HL-60/S4 treated with retinoic acid at 250 ng/mL for 4 days and 3 days (cell line): ENCODE data around the gene TECTA.

Experiments used
- in situ Hi-C: fragments of 300-500 bp; cut with MboI; formaldehyde crosslinking; loops from 2 replicates; pipeline ENCODE4 v1.7.0; 2022; ENCODE audit warnings: low sequenced_read_pairs

The TECTA gene, protein sequence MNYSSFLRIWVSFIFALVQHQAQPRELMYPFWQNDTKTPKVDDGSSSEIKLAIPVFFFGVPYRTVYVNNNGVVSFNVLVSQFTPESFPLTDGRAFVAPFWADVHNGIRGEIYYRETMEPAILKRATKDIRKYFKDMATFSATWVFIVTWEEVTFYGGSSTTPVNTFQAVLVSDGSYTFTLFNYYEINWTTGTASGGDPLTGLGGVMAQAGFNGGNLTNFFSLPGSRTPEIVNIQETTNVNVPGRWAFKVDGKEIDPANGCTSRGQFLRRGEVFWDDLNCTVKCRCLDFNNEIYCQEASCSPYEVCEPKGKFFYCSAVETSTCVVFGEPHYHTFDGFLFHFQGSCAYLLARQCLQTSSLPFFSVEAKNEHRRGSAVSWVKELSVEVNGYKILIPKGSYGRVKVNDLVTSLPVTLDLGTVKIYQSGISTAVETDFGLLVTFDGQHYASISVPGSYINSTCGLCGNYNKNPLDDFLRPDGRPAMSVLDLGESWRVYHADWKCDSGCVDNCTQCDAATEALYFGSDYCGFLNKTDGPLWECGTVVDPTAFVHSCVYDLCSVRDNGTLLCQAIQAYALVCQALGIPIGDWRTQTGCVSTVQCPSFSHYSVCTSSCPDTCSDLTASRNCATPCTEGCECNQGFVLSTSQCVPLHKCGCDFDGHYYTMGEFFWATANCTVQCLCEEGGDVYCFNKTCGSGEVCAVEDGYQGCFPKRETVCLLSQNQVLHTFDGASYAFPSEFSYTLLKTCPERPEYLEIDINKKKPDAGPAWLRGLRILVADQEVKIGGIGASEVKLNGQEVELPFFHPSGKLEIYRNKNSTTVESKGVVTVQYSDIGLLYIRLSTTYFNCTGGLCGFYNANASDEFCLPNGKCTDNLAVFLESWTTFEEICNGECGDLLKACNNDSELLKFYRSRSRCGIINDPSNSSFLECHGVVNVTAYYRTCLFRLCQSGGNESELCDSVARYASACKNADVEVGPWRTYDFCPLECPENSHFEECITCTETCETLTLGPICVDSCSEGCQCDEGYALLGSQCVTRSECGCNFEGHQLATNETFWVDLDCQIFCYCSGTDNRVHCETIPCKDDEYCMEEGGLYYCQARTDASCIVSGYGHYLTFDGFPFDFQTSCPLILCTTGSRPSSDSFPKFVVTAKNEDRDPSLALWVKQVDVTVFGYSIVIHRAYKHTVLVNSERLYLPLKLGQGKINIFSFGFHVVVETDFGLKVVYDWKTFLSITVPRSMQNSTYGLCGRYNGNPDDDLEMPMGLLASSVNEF (N-terminal part only)

DNA sequence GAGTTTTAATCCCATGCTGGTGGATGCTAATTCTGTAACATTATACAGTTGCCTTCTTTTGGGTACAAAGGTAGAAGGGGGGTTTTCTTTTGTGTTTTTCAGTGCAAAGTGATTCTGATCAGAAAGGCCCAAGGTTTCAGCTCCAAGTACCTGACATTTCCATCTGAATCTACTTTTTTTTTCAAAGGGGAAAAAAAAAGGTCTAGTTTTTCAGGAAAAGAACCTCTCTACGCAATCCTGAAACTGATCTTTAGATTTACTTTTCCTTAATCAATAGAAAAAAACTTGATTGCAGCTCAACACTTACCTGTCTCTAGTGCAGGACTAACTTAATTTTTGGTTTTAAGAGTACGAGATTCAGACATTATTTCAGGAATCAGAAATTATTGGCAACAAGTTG is at the start of gene TECTA:
Gene TECTA (plus strand): TSS at position 301 of the 400 bp plus-strand sequence. CDS start 1,423 bp downstream, outside the sequence.
- in situ Hi-C loops = no loop called here

DNA sequence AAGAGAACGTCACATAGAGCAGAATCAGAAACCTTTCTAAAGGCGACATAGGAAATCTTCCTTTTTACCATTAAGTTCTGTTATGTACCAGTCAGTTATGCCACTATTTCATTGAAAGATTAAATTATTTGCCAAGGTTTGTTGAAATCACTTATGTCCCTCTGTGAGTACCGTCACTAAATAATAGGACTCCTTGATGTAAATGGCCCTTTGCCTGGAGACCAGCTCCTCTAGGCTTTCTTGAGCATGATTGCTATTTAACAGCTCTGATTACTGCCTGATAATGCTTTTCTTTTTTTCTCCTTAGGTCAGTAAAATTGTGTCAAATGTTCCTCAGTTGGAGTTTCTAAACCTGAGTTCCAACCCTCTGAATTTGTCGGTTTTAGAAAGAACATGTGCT is 47.8 kb upstream of the TECTA start:
- in situ Hi-C loops = no loop called here

DNA sequence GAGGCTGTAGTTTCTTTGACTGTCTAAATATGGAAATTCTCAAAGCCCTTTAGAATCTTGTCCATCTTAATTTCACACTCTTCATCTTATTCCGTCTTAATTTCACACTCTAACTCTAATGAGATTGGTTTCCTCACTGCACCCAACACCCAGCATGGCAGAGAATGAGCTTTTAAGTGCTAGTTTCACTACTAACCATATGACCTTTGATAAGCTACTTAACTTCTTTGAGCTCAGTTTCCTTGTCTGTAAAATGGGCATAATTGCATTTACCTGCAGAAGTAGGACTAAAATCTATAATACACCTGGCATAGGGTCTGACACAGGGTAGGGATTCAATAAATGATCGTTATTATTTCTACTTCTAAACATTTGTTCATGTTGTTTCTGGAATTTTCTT is 46.8 kb upstream of the TECTA start:
- in situ Hi-C loops = no loop called here

DNA sequence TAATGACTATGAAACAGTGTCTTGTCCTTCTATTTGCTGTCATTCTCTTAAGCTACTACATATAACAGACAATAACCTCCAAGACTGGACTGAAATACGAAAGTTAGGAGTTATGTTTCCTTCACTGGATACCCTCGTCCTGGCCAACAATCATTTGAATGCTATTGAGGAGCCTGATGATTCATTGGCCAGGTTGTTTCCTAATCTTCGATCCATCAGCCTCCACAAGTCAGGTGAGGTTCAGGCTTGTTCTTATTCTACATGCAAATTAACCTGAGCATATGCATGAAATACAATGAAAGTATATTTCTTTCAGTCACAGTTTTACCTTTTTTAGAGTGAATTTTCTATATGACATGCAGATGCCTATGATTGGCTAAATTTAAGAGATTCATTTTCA is 46.0 kb upstream of the TECTA start:
- in situ Hi-C loops = no loop called here

DNA sequence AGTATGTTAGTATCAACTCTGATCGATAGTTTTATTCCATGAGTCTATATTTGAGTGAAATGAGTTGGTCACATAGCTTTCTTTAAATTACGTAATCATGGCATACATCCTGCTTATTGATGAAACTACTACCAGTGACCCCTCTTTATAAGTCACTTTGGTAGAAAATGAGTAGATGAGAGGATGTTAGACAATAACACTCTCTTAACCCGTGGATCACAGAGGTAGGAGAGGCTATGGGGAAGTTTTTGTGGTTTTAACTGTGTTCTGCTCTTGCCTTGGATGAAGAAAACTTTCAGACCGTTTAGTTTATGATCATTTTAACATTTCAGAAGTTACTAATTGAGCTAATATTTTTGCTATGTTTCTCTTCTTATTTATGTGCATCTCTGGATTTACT is 43.1 kb upstream of the TECTA start:
- in situ Hi-C loops = no loop called here

DNA sequence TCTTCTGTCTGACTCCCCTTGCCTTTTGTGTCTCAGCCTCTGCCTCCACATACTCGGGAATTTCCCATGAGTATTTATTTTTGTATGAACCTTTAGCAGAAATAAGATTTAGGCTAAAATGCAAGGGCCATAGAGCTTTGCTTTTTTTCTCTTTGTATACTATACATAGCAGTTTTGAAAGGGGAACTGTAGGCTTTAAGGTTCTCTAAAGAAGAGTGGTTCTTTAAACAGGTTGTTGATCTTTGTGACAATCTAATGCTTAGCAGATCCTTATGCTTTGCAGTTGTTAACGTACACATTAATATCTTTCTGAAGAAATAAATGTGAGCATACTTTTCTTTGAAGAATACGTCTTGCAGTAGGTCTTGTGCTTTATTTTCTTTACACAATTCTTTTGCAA is 42.1 kb upstream of the TECTA start:
- in situ Hi-C loops = no loop called here

DNA sequence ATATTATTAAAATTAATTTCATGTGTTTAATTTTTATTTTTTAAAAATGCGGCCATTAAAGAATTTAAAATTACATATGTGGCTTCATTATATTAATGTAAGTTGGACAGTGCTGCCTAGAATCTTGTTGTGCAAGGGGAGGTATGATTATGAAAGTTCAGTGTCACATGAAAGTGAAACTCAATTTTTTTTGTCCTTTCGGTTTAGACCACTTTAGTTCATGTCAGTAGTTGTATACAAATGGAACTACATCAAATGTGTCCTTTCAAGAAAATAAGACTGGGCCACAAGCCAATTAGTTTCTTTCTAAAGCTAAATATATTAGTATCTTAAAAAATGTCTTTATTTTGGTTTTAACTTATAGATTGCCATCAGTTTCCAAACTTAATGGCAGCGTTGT is 41.4 kb upstream of the TECTA start:
- in situ Hi-C loops = no loop called here

DNA sequence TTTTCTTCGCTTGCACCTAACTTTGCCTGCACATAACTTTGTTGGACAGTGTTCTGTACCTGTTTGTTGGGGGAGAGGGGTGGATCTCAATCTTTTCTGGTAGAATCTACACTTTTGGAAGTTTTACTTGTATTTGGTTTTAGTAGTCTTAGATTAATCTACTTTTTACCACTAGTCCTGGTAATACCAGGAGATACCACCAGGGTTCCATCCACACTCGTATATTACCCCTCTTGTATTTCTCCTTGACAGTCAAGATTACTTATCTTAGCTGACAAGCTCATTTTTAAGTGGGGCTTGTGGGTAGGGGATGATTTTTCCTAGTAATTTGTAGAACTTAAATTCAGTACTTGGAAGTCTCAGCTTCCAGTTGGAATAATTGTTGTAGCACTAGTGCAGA is 37.3 kb upstream of the TECTA start:
- in situ Hi-C loops = no loop called here

DNA sequence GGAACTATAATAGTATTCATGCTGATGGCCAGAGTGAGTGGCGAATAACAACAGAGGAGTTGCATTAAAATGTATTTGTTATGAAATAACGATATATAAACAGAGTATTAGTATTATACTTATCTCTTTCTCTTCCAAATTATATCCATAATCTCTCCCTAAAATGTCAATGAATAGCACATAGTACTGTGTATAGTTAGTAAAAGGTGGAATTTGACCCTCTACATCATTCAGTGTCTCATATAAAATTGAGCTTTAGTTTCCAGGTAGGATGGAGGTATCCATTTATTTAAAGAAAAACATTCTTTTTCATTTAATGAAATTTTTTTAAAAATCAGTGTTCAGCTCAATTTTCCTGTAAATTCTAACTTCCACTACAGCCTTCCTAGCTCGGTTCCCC is 34.4 kb upstream of the TECTA start:
- in situ Hi-C loops = no loop called here

DNA sequence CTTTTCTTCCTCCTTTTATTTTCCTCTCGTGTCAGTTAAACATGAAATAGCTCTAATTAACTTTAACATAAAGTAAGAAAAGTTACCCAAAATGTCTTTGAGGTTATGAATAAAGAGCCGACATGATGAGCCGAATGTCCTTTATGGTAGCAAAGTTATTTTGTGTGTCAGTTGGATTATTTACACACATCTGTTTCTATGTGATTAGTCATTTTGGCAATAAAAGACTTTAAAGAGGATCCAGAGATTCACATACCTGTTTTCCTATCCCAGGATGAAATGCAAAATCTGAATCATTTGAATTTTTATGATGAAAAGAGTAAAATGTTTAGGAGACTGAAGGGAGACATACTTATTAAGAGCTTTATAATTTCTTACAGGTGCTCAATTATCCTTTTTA is 34.0 kb upstream of the TECTA start:
- in situ Hi-C loops = no loop called here

DNA sequence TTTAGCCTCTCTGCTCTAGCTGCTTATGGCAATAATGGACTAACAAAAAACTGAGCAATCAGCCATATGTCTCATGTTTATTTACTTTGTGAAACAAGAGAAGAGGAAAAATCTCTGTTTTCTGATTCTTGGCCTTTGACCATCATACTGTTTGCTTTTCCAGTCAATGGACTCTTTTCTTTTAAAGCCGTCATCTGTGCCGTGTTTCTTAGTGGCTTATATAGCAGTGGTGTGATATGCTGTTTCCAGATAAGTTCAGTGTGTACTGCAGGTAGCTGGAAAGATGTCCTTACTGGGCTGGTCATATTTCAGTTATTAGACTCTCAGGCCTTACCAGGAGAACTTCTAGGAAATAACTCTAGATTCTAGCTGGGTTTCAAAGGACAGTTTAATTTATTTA is 33.6 kb upstream of the TECTA start:
- in situ Hi-C loops = no loop called here

DNA sequence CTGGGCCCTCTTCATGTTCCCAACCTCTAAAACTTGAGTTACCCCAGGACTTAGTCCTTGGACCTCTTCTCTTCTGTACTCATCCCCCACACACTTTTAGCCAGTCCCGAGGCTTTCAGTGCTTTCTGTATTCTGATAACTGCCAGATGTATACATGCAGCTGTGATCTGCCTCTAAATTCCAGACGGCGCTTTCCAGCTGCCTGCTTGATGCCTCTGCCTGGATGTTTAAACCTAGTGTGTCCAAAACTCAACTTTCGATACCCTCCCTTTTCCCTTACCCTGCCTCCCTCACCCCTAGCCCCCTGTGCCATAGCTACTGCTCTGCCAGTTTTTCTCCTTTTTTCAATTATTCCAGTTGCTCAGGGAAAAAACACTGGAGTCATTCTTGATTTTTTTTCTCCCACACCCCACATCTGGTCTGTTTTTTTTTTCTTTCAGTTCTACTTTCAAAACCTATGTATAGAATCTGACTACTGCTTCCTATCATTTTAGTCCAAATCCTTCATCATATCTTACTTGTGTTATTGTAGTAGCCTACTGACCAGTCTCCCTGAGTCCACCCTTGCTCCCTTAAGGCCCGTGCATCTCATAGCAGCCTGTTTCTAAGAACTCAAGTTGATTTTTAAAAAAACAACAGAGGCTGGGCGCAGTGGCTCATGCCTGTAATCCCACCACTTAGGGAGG is 32.9 kb upstream of the TECTA start:
- in situ Hi-C loops = no loop called here

DNA sequence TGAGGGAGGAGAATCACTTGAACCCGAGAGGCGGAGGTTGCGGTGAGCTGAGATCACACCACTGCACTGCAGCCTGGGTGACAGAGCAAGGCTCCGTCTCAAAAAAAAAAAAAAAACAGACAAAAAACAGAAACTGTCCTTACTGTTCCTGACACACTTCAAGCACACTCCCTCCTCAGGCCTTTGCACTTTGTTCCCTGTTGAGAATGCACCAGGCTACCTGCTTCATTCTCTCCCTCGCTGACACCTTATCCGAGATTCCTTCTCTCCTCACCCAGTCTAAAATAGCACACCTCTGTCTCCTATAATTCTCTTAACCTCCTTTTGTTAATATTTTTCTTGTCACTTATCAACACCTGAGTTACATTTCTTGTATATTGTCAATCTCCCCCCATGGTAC is 32.3 kb upstream of the TECTA start:
- in situ Hi-C loops = no loop called here

DNA sequence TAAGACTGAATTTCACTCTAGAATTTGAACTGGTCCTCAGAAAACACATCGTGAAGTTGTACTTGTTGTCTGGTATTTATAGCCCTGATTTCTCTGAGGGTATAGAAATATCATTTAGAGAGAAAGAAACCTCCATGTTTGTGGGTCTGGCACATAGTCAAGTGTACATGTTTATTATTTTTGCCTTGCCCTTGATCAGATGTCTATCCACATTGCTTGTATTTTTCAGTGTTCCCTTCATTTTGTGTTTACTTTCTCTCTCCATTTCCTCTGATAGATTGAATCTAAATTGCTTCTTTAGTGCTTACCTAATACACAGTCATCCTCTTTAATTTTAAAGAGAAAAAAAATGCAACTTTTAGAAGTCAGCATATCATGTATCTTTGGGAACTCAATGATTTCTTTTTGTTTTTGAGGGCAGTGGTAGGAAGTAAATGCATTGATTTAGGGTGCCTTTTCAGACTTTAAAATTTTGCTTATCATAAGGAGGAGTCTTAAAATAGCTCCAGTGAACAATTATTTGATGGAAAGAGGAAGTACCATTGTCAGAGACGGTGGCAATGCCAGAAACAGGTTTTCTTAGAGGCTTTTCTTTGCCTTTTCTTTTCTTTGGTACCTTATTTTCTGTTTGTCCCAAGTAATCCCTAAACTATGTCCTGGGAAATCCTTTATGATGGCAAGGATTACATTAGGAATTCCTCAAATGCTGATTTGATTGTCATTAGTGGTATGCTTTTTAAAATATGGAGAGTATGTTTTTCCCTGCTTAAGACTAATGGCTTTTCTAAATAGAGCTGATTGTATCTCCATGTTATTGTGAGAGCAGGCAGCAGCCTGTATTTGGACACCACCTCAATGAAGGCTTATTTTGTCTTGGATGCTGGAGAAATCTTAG is 29.8 kb upstream of the TECTA start:
- in situ Hi-C loops = no loop called here

DNA sequence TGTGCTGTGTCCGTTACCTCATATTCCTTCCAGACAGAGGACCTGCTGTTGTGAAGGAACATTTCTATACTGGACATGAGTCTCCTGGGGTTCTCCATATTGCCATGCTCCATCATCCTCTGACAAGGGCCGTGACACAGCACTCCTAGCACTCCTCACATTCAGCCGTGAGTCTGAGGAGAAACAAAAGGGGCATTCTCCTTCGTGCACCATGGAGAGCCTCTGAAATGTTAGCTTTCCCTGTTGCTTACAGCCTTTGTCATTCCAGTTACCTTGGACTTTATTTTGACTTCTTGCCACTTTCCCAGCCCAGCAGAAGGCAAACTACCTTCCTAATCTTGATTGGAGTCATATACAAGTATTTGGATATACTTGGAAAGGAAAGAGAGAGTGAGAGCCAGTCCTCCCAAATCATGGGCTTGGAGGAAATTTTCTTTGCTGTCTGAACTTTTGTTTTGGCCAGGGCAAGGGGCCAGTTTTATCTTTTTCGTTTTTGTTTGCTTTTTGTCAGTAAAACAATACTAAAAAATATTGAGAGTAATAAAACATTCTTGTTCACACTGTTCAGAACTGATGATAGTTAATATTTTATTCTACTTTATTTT is 29.1 kb upstream of the TECTA start:
- in situ Hi-C loops = no loop called here

DNA sequence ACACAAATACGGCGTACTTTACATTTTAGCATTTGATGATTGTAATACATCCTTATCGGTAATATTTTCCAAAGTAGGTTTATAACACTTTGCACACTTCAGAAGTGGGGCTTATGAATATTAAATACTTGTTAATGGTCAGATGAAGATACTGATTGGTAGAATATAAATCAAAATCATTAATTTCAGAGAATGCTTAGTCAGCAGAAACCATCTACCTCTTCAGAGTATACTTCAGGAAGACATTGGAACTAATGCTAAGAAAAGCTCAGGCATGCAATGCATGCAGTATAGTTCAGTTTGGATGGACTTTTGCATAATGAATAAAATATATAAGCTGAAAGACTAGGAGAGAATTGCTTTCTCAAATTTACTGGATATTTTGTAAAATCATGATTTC is 19.7 kb upstream of the TECTA start:
- in situ Hi-C loops = no loop called here

DNA sequence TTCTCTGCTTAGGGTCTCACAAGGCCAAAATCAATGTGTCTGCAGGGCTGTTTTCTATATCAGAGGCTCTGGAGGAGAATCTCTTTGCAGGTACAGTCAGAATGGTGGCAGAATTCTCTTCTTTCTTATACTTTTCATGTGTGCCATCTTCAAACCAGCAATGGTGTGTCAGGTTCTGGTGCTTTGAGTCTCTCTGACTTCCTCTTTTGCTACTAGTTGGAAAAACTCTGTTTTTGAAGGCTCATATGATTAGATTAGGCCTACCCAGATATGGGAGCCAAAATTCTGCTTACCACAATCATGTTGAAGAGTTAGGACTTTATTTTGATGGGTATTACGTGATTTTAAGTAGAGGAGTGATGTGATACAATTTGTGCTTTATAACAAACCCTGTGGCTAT is 18.8 kb upstream of the TECTA start:
- in situ Hi-C loops = no loop called here

DNA sequence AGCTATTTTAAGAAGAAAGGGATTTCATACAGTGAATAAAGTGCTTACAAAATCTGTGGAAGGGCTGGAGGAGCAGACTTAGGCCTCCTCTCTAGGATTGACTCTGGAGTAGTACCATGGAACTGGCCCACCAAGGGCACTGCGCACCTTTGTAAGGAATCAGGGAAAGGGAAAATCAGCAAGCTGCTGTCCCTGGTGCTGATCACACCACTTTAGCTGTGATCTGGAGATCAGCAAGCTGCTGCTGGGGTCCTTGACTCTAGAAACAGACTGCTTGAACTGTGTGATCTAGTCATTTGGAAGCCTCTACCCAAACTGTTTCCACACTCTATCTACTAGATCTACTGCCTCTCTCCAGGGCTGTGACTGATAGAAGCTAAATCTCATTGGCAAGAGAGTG is 18.4 kb upstream of the TECTA start:
- in situ Hi-C loops = no loop called here

DNA sequence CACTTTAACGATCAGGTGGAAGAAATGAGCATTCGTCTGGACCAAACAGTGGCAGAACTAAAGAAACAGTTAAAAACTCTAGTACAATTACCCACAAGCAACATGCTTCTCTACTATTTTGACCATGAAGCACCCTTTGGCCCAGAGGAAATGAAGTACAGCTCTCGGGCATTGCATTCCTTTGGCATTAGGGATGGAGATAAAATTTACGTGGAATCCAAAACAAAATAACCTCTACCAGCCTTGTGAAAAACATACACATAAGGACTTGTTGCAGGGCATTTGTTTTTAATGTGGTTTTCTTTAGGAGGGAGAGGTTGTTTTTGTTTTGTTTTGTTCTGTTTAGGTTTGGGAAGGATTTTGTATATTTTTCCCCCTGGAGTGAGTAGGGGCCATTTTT is 14.2 kb upstream of the TECTA start:
- in situ Hi-C loops = no loop called here
